SK-N-MC (cell line): ENCODE measurements around the gene SH3BP1.

Source experiments
- EZH2 ChIP-seq: fragments of 200-600 bp; sonication (generic); IDR thresholded peaks from one replicate; pipeline ENCODE4 v1.6.1; 2017; ENCODE audit warnings: antibody characterized with exemption
- FOXP2 ChIP-seq: optimal IDR thresholded peaks from 2 replicates; pipeline ENCODE3; 2011; ENCODE audit warnings: mild to moderate bottlenecking, moderate library complexity; ENCODE audit not compliant: insufficient read depth; ENCODE audit errors: extremely low read length, control extremely low read depth
- POLR2AphosphoS5 ChIP-seq: IDR thresholded peaks from 2 replicates; pipeline ENCODE4 v1.6.1; 2012; ENCODE audit warnings: mild to moderate bottlenecking, low read depth, low read length, borderline replicate concordance

GRCh38 chr22:37609240-37610152 is 30.0 kb upstream of the SH3BP1 start:
- TF ChIP-seq POLR2AphosphoS5 (no peak), EZH2 (no peak), FOXP2 (no peak)
